DMS114 treated with DMSO at 0.1 percent for 48 hours (cell line): Measurements from ENCODE around the gene MAPK7.

Experiments used
- DNase-seq: peaks from one replicate; lab custom pipeline; 2025; ENCODE audit not compliant: unreplicated experiment; lab: John Stamatoyannopoulos, UW

Gene MAPK7

DNA sequence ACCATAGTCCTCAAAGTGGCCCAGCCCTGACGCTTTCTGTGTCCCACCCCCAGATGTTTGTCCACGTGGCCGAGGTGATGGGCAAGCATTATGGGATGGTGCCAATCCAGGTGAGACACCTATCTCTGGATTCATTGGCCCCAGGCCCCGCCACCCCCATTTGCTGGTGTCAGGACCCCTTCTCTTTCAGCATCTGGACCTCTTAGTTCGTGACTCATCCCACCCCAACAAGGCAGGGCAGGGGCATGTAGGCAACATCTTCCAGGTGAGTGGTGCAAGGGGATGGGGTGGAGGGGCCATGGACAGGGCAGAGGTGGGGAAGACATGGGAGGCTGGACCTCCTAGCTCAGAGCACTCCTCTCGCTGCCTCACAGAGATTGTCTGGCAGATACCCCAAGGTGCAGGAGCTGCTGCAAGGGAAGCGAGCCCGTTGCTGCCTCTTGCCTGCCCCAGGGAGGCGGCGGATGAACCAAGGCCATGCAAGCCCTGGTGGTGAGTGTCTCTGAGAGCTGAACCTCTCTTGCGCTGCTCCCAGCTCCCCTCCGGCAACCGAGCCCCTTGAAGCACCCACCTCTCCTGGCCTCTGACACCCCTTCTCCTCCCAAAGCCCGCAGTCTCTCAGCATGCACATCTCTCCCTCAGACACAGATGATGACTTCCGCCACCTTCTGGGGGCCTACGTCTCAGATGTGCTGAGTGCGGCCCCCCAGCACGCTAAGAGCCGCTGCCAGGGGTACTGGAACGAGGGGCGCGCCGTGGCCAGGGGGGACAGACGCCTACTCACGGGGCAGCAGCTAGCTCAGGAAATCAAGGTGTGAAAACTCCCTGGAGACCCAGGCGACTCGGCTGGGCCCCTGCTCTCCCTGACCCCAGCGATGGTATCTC is 36.3 kb downstream of the MAPK7 start:
- no peak for DNase-seq

DNA sequence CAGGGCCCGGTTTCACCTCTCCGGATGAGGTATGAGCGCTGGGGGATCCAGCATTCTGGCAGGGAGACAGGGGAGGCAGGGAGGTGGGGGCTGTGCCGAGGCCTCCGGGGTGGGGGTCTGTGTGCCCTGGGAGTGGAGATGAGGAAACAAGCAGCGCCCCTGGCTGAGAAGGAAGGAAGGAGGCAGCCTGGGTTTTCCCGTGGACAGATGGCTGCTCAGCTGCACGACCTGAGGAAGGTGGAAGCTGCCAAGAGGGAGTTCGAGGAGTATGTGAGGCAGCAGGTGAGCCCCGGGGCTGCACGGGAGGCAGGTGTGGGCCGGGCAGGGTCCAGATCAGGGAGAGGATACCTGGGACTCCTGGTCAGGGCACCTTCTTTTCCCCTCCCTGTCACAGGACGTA is 37.0 kb downstream of the MAPK7 start:
- DNase-seq = no peak

DNA sequence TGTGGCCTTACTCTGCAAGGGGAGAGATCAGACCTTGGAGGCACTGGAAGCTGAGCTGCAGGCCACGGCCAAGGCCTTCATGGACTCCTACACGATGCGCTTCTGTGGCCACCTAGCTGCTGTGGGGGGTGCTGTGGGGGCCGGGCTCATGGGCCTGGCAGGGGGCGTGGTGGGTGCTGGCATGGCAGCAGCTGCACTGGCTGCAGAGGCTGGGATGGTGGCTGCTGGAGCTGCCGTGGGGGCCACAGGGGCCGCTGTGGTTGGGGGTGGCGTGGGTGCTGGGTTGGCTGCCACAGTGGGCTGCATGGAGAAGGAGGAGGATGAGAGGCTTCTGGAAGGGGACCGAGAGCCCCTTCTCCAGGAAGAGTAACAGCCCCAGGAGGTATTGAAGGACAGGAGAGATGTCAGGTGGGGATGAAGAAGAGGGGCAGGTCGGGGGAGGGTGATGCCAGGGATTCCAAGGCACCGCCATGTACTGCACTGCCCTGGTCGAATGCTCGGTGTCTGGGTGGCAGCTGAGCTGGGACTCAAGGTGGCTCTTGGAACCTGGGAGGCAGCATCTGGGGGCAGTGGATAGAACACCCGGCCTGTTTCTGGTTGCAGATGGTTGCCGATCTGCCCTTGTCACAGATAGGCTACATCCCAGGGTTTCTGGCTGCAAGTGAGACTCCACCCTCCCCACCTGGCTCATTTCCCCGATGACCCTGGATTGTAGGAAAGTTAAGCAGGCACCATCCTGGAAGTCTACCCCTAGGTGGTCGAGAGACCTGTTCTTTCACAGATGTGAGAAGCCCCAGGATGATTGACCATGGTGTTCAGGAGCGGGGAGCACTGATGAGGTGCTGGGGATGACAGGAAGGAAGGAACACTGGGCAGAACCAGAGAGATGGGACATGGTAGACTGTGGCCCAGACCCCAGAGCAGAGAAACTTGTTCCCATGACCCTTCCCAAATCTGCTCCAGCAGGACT is 37.8 kb downstream of the MAPK7 start:
- DNase-seq = no peak

DNA sequence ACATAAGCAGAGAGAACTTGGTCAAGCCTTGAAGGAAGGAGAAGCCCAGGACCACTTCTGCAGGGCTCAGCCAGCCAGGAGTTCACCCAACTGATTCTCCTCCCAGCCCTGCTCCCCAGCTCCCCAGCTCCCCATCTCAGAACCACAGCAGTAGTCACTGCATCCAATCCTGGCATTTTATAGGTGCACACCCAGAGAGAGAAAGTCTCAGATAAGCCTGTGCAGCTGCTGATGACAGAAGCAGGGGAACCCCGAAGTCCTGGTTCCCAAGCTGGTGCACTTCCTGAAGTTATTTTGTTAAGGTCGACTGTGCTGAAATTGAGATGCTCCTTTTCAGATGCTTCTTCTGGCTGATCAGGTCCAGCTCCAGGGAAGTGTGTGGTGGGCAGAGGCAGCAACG is 39.3 kb downstream of the MAPK7 start:
- DNase-seq = no peak

DNA sequence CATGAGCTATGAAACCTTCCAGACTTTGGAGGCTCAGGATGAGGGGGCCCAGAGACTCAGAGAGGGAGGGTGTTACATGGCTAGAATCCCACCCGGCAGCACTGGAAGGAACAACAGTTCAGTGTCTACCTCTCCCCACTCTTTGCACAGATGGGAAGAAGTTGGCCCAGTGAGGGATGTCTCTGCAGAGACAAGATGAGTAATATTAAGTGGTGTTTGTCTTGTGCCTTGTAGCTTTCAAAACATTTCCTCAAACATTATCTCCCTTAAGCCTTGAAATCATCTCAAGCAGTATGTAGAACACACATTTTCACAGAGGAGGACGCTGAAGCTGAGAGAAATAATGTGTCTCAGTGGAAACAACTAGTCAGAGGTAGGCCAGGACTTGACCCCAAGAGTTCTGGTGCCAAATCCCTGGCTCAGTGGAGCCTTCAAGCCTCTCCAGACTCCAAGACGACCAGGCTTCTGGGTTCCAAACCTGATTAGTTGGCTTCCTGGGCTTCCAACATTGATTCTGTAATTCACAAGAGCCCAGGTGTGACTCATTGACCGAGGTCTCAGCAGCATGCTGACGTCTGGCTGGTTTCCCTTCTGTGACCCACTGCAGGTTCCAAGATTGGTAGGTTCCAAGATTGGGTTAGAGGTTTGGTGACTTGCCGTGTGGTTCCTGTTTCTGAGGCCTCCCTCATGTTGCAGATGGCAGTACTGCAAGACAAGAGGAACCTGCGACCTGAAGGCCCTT is 40.1 kb downstream of the MAPK7 start:
- no peak for DNase-seq

DNA sequence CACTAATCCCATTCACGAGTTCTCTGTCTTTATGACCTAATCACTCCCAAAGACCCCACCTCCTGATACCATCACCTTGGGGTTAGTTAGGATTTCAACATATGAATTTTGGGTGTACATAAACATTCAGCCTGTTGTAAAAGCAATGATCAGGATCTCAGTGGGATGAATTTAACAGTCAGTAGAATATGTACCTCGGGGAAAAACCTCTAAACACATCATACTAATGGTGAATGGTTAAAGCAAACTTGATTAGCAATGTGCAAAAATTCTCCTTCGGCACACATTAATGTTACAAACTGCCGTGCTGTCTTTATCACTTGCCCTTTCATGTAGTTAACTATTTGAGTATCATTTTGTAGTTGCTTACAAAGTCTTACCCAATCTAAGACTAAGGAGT is 42.9 kb downstream of the MAPK7 start:
- no peak for DNase-seq

DNA sequence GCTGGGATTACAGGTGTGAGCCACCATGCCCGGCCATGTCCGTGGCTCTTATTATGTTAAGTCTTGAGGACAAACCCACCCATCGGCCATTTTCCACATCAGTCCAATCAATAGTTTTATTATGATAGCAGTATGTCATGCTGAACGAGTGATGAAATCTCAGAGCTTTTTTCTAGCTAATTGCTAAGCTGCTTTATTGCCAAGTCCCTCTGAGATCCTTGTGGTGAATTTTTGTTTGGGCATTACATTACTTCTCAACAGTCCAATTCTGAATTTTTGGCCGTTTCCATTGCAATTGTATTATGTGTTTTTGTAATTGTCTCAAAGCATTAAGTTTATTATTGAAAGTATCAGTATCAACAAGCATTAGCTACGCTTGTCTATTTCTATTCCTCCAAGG is 43.6 kb downstream of the MAPK7 start:
- no peak for DNase-seq

DNA sequence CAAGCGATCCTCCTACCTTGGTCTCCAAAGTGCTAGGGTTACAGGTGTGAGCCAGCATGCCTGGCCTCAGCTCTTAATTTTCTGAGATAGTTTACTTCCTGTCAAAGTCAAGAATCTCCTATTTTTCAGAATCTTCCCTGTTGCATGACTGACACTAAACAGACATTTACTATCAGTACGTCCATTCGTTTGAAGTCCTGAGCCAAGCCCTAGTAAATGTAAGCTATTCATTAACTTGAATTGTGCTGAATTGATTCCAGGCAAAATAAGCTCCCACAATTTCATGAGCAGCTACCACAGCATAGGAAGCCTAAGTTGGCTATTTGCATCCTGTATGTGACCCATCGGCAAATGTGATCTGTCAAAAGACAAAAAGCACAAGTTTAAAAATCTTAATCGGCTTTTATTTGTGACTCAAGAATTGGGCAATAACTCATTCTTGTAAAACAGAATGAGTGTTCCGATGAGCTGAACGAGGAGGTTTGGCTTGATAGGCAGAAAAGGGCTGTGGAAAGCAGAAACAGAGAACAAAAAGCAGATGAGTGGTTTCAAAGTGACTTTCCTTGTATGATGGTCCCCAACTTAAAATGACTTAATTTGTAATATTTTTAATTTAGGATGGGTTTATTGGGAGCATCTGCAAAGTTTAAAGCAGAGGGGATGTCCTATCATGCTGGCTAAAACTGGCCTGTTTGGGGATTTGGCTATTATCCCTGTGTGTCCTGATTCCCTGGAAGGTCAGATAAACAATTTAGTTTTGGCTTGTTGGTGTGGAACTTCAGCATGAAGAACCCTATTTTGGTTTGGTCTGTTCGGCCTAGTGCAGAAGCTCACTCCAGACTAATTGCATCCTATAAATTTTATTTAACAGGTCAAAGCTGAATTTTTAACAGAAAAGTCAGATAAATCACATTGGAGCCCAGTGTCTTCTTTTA is 46.9 kb downstream of the MAPK7 start:
- no peak for DNase-seq

DNA sequence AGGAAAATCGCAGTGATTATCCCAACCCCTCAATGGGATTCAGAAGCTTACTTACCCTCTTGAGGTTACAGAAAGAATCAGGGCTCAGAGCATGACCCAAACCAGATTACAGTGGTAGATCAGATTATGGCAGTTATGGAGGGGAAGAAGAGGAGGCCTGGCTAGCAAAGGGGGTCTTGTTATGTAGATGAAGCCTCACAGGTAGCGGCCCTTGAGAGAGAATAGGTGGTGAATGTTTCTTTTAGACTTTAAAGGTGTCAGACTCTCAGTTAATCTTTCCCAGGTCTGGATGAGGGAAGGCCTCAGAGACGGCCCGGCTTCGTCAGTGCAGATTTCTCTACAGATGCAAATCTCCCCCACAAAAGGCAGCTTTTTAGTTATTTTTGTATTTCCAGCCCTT is 48.3 kb downstream of the MAPK7 start:
- DNase-seq = no peak

DNA sequence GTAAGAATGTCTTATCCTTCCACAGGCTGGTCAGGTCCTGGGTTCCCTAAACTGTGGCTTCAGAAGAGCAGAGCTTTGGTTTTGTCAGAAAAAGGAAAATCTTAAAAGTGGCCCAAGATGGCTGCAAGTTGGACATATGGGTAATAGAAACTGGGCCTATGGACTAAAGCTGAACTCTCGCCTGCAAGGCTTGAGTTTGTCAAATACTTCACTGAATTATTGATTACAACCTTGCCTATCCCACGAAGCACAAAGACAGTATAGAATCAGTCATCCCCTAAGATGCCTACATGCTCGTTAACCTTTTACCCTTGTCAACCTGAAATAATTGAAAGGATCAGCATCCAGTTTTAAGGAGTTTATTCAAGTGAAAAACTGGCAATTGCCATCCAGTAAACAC is 53.4 kb downstream of the MAPK7 start:
- no peak for DNase-seq
